ENCODE measurements around the gene CYB5B. TPM values are rescaled to one million over a fixed set of nuclear protein-coding genes. Genes with fewer than 3 reads are reported as not detected.
"Not testable (repeated sequence)": the region's sequence is repeated elsewhere in the genome, so short reads cannot be mapped to it uniquely, and the experiment has no call there.

CYB5B gene
- total and polyA plus RNA-seq, 12 donors, result 153 to 1,039 (median 465) TPM

DNA sequence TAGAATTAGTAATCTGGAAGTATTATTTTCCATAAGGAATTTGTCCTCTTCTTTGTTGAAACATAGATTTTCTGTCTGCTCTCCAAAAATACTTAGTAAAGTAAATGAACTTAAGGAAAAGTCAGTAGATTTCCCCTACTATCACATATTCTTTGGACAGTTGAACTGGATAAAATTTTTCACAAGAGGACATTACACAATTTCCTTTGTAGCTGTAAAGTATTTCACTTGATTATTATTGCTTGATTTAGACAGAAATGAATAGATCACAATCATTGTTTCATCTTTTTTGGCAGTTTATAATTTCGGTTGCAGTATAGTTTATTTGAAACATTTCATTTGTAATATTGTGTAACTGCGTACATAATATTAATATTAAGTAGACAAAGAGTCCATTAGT is 12.5 kb downstream of the CYB5B start:
- WGBS, 4 donors, result 36 to 51% (median 45%) methylated on average over 2 of the region's 2 CpGs
- Histone ChIP-seq H3K4me1 (replicated peaks in 1 of 2) (peaks cover 43 to 90% of the 10 kb centered on the region in 2 donors), H3K4me3 (no peak overlapping the region), H3K36me3 (replicated peaks in 1 of 2) (peaks cover 0 to 15% of the 10 kb centered on the region in 2 donors), H3K27ac (peak overlapping the region in 2 of 5 donors; percentile 15 to 28), H3K9me3 (replicated peaks in 1 of 3) (no peaks in the 10 kb centered on the region), H3K27me3 (no peaks in the 10 kb centered on the region)
- intact Hi-C loops (cut with DNase I), result no loop called here
- TF ChIP-seq POLR2A (IDR thresholded peaks at IDR 0.05), result no peak
- TF ChIP-seq, protein P1, sequence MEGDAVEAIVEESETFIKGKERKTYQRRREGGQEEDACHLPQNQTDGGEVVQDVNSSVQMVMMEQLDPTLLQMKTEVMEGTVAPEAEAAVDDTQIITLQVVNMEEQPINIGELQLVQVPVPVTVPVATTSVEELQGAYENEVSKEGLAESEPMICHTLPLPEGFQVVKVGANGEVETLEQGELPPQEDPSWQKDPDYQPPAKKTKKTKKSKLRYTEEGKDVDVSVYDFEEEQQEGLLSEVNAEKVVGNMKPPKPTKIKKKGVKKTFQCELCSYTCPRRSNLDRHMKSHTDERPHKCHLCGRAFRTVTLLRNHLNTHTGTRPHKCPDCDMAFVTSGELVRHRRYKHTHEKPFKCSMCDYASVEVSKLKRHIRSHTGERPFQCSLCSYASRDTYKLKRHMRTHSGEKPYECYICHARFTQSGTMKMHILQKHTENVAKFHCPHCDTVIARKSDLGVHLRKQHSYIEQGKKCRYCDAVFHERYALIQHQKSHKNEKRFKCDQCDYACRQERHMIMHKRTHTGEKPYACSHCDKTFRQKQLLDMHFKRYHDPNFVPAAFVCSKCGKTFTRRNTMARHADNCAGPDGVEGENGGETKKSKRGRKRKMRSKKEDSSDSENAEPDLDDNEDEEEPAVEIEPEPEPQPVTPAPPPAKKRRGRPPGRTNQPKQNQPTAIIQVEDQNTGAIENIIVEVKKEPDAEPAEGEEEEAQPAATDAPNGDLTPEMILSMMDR (IDR thresholded peaks at IDR 0.05), result no peak
- DNase-seq, result no peak

DNA sequence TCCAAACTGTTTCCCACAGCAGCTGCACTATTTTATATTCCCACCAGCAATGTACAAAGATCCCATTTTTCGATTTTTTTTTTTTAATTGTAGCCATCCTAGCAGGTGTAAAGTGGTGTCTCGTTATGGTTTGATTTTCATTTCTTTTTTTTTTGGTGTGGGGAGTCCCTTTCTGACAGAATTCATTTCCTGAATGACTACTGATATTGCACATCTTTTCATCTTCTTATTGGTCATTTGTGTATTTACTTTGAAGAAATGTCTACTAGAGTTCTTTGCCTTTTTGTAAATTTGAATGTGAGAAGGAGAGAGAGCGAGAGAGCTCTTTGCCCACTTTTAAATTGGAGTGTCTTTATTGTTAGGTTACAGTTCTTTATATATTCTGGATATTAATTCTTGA is 14.0 kb downstream of the CYB5B start:
- no peak overlapping the region for H3K4me3 ChIP-seq
- TF ChIP-seq, protein P1 (IDR thresholded peaks at IDR 0.05), result no peak

DNA sequence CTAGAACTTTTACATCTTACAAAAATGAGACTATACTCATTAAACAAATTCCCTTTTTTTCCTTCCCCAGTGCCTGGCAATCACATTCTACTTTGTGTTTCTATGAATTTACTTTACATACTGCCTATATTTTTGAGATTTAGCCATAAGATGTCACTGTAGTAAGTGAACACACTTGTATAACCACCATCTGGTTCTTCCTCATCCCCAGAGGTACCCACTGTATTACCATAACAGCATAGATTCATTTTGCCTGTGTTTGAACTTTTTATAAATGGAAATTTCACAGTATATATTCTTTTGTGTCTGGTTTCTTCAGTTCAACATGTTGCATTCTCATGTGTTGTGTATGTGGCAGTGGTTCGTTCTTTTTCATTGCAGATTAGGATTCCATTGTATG is 15.8 kb downstream of the CYB5B start:
- H3K9me3 ChIP-seq (replicated peaks in 1 of 3), result no peaks in the 10 kb centered on the region
- TF ChIP-seq POLR2A (IDR thresholded peaks at IDR 0.05), result no peak
- TF ChIP-seq, protein P1 (IDR thresholded peaks at IDR 0.05), result no peak
- peak overlapping the region in 1 of 4 donors; percentile 10 for H3K4me3 ChIP-seq
- peaks cover 52 to 91% of the 10 kb centered on the region in 2 donors for H3K4me1 ChIP-seq (replicated peaks in 1 of 2)
- no peaks in the 10 kb centered on the region for H3K27me3 ChIP-seq
- no peak overlapping the region for H3K27ac ChIP-seq
- intact Hi-C loops (cut with DNase I), result no loop called here
- no peak for DNase-seq
- 3 to 50% (median 27%) methylated on average over 1 of the region's 1 CpG for WGBS, 4 donors
- peaks cover 0 to 5% of the 10 kb centered on the region in 2 donors for H3K36me3 ChIP-seq (replicated peaks in 1 of 2)

More for the DNA sequence above, 14.0 kb downstream of the CYB5B start:
- intact Hi-C loops (cut with DNase I), result no loop called here
- Histone ChIP-seq H3K4me1 (replicated peaks in 1 of 2) (peaks cover 45 to 90% of the 10 kb centered on the region in 2 donors), H3K27ac (no peak overlapping the region), H3K27me3 (no peaks in the 10 kb centered on the region), H3K9me3 (replicated peaks in 1 of 3) (no peaks in the 10 kb centered on the region), H3K36me3 (replicated peaks in 1 of 2) (peaks cover 0 to 5% of the 10 kb centered on the region in 2 donors)
- 68 to 86% (median 72%) methylated on average over 3 of the region's 3 CpGs for WGBS, 4 donors
- DNase-seq, result no peak

DNA sequence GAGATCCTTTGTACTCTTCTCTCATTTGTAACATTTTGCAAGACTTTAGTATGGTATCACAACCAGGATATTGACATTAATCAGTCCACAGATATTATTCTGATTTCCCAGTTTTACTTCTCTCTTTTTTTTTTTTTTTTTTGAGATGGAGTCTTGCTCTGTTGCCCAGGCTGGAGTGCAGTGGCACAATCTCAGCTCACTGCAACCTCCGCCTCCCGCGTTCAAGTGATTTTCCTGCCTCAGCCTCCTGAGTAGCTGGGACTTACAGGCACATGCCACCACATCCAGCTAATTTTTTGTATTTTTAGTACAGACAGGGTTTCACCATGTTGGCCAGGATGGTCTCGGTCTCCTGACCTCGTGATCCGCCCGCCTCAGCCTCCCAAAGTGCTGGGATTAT is 16.6 kb downstream of the CYB5B start:
- intact Hi-C loops (cut with DNase I); H3K36me3 ChIP-seq (replicated peaks in 1 of 2); H3K27me3 ChIP-seq; H3K9me3 ChIP-seq (replicated peaks in 1 of 3); DNase-seq; H3K4me3 ChIP-seq: not testable (repeated sequence)
- H3K27ac ChIP-seq, result peak overlapping the region in 1 of 5 donors; percentile 55
- 79 to 87% (median 85%) methylated on average over 7 of the region's 7 CpGs for WGBS, 4 donors
- H3K4me1 ChIP-seq (replicated peaks in 1 of 2), result peaks cover 52 to 91% of the 10 kb centered on the region in 2 donors

DNA sequence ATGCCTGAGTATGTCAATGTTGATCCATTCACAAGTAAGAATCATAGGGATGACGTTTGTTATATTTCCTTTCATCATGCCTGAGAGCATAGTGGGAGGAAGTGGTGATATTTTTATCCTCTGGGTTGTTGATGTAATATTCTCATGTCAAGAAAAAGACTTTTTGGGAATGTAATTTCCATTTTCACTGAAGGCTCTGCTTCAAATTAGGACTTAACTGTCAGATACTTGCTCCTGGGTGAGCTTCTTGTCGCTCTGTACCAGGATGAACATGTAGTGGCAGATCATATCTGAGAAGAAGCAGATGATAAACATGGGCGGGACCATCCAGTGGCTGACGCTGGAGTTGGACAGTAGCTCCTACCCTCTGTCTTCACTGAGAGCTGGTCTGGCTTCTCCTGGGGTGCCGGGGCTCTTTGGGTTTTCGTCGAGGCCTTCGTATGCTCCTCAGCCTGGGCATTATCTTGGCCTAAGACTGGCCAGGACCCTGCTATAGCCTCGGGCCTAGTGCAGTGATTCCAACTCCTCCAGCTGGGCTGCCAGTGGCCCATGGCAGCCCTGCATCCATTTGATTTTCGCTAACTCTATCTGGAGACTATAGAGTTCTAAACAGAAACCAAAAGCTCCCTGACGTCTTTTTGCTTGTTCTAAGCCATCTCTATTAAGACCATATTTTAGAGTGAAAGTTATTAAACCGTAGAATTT is 19.7 kb downstream of the CYB5B start:
- H3K36me3 ChIP-seq (replicated peaks in 1 of 2), result peaks cover 0 to 21% of the 10 kb centered on the region in 2 donors
- H3K9me3 ChIP-seq (replicated peaks in 1 of 3), result no peaks in the 10 kb centered on the region
- peak overlapping the region in 1 of 4 donors; percentile 44 for H3K4me3 ChIP-seq
- DNase-seq, result peak in 3 of 7 donors; percentile 47 to 76 (median 52)
- H3K4me1 ChIP-seq (replicated peaks in 1 of 2), result peaks cover 32 to 80% of the 10 kb centered on the region in 2 donors
- no peaks in the 10 kb centered on the region for H3K27me3 ChIP-seq
- peak overlapping the region; percentile 55 to 91 (median 83) for H3K27ac ChIP-seq
- intact Hi-C loops (cut with DNase I), result no loop called here
- WGBS, 4 donors, result 26 to 33% (median 29%) methylated on average over 10 to 12 of the region's 12 CpGs
- peak in 1 of 2 donors; percentile 34 for TF ChIP-seq POLR2A (IDR thresholded peaks at IDR 0.05)
- TF ChIP-seq, protein P1 (IDR thresholded peaks at IDR 0.05), result no peak
